MCF 10A (cell line): ENCODE data around the gene FRMD4B. TPM values are rescaled to one million over a fixed set of nuclear protein-coding genes. Genes with fewer than 3 reads are reported as not detected.

Experiments used
- BruUV-seq: library from RNA; stranded (reverse); fragments of 400-500 nt; replicated peaks from 2 replicates; lab custom pipeline; 2021; lab: Mats Ljungman, UMichigan
- CTCF ChIA-PET: fragments of 300-600 bp; sonication (Branson Sonifier 250); formaldehyde crosslinking; extraction: SDS; loops from one replicate; lab custom pipeline; 2021; ENCODE audit warnings: antibody characterized with exemption, inconsistent platforms; lab: Yijun Ruan, JAX
- POLR2A ChIA-PET: fragments of 300-600, 350-650 bp; sonication (Branson Sonifier 250); formaldehyde crosslinking; extraction: SDS; loops from one replicate; lab custom pipeline; 2020; ENCODE audit warnings: antibody characterized with exemption, inconsistent platforms; lab: Yijun Ruan, JAX
- DNase-seq: peaks from one replicate; pipeline ENCODE4 v3.0.0-alpha.2; 2018; ENCODE audit not compliant: unreplicated experiment
- H3K27ac Mint-ChIP-seq: one replicate; pipeline ENCODE4 v1.8.0; 2022; ENCODE audit warnings: mild to moderate bottlenecking, low read depth, mixed read lengths; ENCODE audit not compliant: unreplicated experiment
- H3K27me3 Mint-ChIP-seq: one replicate; pipeline ENCODE4 v1.8.0; 2022; ENCODE audit warnings: mixed read lengths; ENCODE audit not compliant: insufficient read depth, unreplicated experiment
- H3K36me3 Mint-ChIP-seq: one replicate; pipeline ENCODE4 v1.8.0; 2022; ENCODE audit warnings: mild to moderate bottlenecking, moderate library complexity, mixed read lengths; ENCODE audit not compliant: insufficient read depth, unreplicated experiment
- H3K4me1 Mint-ChIP-seq: one replicate; pipeline ENCODE4 v1.8.0; 2022; ENCODE audit warnings: mixed read lengths; ENCODE audit not compliant: insufficient read depth, unreplicated experiment
- H3K4me3 Mint-ChIP-seq: one replicate; pipeline ENCODE4 v1.8.0; 2022; ENCODE audit warnings: mild to moderate bottlenecking, moderate library complexity, mixed read lengths; ENCODE audit not compliant: unreplicated experiment
- H3K9me3 Mint-ChIP-seq: one replicate; pipeline ENCODE4 v1.8.0; 2022; ENCODE audit warnings: mixed read lengths; ENCODE audit not compliant: unreplicated experiment
- intact Hi-C: fragments of 100-400 bp; cut with micrococcal nuclease; formaldehyde crosslinking; loops from 2 replicates; pipeline ENCODE4 v1.14.1; 2022
- total RNA-seq: library from RNA; stranded (reverse); gene quantifications from 2 replicates; pipeline ENCODE4 v1.2.3, GENCODE V29; 2022
- TF ChIP-seq, protein P1 (sequence below): fragments of 200-600 bp; IDR thresholded peaks from one replicate; pipeline ENCODE4 v1.8.0; 2022; ENCODE audit warnings: antibody characterized with exemption, mild to moderate bottlenecking; ENCODE audit not compliant: unreplicated experiment

The FRMD4B gene
- total RNA-seq, 1 experiment from 2014 or later = 39.0 TPM

DNA sequence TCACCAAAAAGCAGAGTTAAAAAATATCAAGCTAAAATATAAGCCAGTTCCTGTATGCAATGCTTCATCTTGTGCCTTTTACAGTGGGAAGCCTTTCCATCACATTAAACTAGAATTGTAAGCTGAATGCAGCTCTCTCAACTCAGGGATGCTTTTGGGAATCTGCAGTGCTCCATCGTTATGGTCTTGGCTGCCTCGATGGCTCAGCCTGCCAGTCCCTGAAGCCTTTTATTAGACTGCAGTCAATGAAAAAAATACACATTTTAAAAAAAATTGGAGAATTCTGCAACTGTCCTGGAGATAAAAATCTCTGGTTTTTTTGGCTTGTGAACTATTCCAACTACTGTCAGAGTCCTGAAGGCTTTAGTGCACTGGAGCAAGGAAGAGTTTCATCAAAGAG, 53.0 kb downstream of the FRMD4B start:
- Mint-ChIP-seq H3K27me3 (no peaks in the 10 kb centered on the region), H3K9me3 (no peaks in the 10 kb centered on the region), H3K36me3 (no peaks in the 10 kb centered on the region), H3K4me3 (no peak overlapping the region), H3K4me1 (peaks cover 6% of the 10 kb centered on the region), H3K27ac (no peak overlapping the region)
- TF ChIP-seq, protein P1, sequence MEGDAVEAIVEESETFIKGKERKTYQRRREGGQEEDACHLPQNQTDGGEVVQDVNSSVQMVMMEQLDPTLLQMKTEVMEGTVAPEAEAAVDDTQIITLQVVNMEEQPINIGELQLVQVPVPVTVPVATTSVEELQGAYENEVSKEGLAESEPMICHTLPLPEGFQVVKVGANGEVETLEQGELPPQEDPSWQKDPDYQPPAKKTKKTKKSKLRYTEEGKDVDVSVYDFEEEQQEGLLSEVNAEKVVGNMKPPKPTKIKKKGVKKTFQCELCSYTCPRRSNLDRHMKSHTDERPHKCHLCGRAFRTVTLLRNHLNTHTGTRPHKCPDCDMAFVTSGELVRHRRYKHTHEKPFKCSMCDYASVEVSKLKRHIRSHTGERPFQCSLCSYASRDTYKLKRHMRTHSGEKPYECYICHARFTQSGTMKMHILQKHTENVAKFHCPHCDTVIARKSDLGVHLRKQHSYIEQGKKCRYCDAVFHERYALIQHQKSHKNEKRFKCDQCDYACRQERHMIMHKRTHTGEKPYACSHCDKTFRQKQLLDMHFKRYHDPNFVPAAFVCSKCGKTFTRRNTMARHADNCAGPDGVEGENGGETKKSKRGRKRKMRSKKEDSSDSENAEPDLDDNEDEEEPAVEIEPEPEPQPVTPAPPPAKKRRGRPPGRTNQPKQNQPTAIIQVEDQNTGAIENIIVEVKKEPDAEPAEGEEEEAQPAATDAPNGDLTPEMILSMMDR = no peak
- DNase-seq = no peak
- BruUV-seq = no TSS peak
- ChIA-PET CTCF (interaction anchor here (0.9 to 1.8 kb wide), 3 partner anchors 22 to 339 kb away, joined by 4 to 6 read pairs (median 5); no protein-coding TSS in a partner anchor), POLR2A (no interaction called here)
- intact Hi-C loops = no loop called here

DNA sequence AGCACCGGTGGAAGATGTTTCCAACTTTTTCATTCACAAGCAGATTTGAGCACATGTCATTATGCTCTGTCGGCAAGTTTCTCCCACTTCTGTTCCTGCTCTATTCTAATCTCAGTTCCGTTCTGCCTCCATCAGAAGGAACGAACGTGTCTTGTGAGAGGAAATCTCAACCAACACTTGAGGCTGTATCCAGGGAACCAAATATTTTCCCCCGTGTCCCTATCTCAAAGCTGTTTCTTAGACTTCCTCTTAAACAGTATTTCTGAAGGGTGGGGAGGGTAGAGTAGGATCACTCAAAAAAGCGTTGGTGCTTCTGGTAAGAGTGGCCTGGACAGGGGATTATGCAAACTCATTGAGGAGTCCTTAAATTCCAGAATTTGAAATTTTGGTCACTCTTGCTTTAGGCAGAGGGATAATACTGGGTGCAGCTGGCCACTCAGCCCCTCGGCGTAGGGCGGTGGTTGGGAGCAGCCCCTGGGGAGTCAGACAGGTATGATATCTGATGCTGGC, 54.9 kb downstream of the FRMD4B start:
- ChIA-PET CTCF (interaction anchor here (0.5 to 2.7 kb wide), 8 partner anchors 25 to 341 kb away, joined by 3 to 8 read pairs (median 6); no protein-coding TSS in a partner anchor), POLR2A (interaction anchor here (0.6 to 1.4 kb wide), 2 partner anchors 9 to 33 kb away, joined by 3 to 5 read pairs; no protein-coding TSS in a partner anchor)
- no peak overlapping the region for H3K27ac Mint-ChIP-seq
- BruUV-seq = no TSS peak
- peaks cover 6% of the 10 kb centered on the region for H3K4me1 Mint-ChIP-seq
- no peaks in the 10 kb centered on the region for H3K9me3 Mint-ChIP-seq
- intact Hi-C loops = no loop called here
- DNase-seq = no peak
- H3K27me3 Mint-ChIP-seq = no peaks in the 10 kb centered on the region
- no peak overlapping the region for H3K4me3 Mint-ChIP-seq
- H3K36me3 Mint-ChIP-seq = no peaks in the 10 kb centered on the region
- TF ChIP-seq, protein P1 = no peak

DNA sequence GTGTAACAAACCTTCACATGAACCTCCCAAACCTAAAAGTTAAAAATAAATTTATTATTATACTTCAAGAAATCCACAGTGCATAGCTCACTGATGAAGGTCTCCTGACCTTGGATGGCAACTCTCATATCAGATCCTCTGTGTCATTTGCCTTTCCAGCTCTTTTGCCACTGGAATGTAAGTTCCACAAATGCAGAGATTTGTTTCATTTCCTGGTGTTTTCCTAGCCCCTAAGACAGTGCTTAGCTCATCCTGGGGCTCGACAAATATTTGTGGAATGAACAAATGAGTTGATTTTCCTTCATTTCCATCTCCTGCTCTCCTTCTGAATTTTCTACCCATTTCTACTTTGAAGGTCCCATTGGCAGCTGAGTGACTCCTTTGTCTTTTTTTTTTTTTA, 56.0 kb downstream of the FRMD4B start:
- Mint-ChIP-seq H3K27ac (no peak overlapping the region), H3K4me1 (peaks cover 6% of the 10 kb centered on the region), H3K4me3 (no peak overlapping the region), H3K36me3 (peaks cover 2% of the 10 kb centered on the region), H3K27me3 (no peaks in the 10 kb centered on the region), H3K9me3 (no peaks in the 10 kb centered on the region)
- DNase-seq = no peak
- CTCF ChIA-PET = interaction anchor here (0.6 to 2.7 kb wide), 7 partner anchors 10 to 167 kb away, joined by 3 to 8 read pairs (median 3); no protein-coding TSS in a partner anchor
- POLR2A ChIA-PET = interaction anchor here (1.4 kb wide), 1 partner anchor 35 kb away, joined by 5 read pairs; no protein-coding TSS in a partner anchor
- no TSS peak for BruUV-seq
- TF ChIP-seq, protein P1 = no peak
- intact Hi-C loops = no loop called here

DNA sequence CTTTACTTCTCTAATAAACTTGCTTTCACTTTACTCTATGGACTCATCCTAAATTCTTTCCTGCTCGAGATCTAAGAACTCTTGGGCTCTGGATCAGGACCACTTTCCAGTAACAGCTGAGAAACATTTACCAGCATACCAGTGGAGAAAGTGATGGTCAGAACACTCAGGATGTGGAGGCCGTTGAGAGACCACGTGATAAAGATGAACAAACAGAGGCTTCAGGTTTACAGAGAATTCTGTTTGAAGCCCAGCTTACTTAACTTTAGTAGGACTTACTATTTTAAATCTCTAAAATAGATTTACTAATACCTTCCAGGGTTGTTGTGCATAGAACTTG, 57.0 kb downstream of the FRMD4B start:
- peaks cover 10% of the 10 kb centered on the region for H3K36me3 Mint-ChIP-seq
- no peaks in the 10 kb centered on the region for H3K27me3 Mint-ChIP-seq
- H3K4me3 Mint-ChIP-seq = no peak overlapping the region
- H3K27ac Mint-ChIP-seq = no peak overlapping the region
- POLR2A ChIA-PET = interaction anchor here (1.1 kb wide), 1 partner anchor 28 kb away, joined by 3 read pairs; no protein-coding TSS in a partner anchor
- CTCF ChIA-PET = interaction anchor here (0.6 to 2.7 kb wide), 9 partner anchors 9 to 780 kb away, joined by 3 to 8 read pairs (median 3); no protein-coding TSS in a partner anchor
- no peak for DNase-seq
- TF ChIP-seq, protein P1 = no peak
- no peaks in the 10 kb centered on the region for H3K9me3 Mint-ChIP-seq
- no TSS peak for BruUV-seq
- peaks cover 6% of the 10 kb centered on the region for H3K4me1 Mint-ChIP-seq
- intact Hi-C loops = no loop called here
